ENCODE data around the gene PPFIA1.

- TF ChIP-seq POLR2AphosphoS5 (IDR thresholded peaks at IDR 0.05) (no peak), CTCF (IDR thresholded peaks at IDR 0.05) (no peak), POLR2A (IDR thresholded peaks at IDR 0.05) (no peak), EP300 (IDR thresholded peaks at IDR 0.05) (no peak)
These were observed 150.6 kb downstream of the PPFIA1 start for GRCh38 chr11:70421123-70421522.

All from sigmoid colon (tissue), 4 donors.